GOT3 (cell line): ENCODE measurements around the gene PPP2R2D.

ENCODE experiments used
- DNase-seq: peaks from one replicate; lab custom pipeline; 2025; ENCODE audit warnings: mixed read lengths; lab: John Stamatoyannopoulos, UW

The PPP2R2D gene

DNA sequence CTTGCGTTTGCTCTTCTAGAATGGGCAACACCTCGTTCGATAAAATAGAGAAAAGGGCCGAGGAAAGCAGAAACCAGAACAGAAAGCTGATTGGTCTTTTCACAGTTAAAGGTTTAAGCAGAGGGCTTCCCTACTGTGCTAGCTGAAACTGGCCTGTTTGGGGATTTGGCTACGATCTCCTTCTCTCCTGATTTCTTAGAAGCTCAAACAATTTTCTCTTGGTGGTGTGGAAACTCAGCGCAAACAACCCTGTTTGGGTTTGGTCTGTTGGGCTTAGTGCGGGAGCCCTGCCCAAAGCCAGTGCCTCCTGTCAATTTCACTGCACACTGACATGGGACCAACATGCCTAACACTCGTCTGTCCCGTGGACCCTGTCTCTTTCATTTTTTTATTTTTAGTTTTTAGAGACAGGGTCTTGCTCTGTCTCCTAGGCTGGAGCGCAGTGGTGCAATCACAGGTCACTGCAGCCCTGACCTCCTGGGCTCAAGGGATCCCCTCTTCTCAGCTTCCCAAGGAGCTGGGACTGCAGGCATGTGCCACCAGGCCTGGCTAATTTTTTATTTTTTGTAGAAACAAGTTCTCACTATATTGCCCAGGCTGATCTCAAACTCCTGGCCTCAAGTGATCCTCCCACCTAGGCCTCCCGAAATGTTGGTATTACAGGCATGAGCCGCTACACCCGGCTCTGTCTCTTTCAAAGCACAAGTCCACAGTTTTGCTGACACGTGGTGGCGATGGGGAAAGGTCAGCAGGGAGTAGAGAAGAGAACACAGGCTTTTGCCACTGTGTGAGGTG, 97.4 kb downstream of the PPP2R2D start:
- no peak for DNase-seq

GRCh38 chr10:131998845-131999681, 98.3 kb downstream of the PPP2R2D start:
- DNase-seq, result no peak

GRCh38 chr10:132001238-132001972, 100.6 kb downstream of the PPP2R2D start:
- no peak for DNase-seq

- DNase-seq, result no peak
These were observed 101.2 kb downstream of the PPP2R2D start for GRCh38 chr10:132002004-132002403.

DNA sequence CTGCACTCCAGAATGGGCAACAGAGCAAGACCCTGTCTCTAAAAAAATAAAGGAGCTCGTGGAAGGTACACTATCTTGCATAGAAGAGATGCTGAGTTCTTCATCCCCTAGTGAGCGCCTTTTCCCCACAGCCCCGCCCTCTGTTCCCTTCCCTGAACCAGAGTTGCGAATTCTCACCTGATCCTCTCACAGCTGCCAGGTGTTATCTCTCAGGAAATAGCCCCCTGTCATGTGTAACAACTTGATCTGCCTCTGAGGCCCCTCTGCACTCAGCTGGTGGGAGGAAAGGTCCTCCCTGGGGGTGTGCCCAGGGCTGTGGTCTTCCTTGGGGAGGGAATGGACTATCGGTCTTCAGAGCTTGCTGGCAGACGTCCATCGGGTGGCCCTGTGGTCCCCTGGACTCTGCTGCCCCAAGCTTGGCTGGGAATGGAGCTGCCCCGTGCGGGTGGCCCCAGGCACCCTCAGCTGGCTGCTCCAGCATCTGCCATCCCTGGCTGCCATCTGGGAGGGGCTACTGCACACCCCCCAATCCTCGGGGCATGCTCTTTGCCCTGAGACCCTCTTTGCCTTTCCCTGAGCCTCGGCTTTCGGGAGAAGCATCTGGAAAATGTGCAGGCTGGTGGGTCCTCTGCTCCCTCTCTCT, 102.6 kb downstream of the PPP2R2D start:
- DNase-seq, result no peak

GRCh38 chr10:132004052-132004451, 103.2 kb downstream of the PPP2R2D start:
- no peak for DNase-seq

DNA sequence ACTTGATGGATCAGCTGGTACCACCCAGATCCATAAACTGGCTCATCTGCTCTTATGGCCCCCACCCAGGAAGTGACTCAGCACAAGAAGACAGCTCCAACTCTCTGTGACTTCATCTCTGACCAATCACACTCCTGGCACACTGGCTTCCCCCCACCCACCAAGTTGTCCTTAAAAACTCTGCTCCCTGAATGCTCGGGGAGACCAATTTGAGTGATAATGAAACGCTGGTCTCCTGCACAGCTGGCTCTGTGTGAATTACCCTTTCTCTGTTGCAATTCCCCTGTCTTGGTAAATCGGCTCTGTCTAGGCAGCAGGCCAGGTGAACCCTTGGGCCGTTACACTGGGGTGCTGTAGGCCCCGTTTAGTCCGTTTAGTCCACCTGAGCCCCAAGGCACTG, 104.3 kb downstream of the PPP2R2D start:
- no peak for DNase-seq

- no peak for DNase-seq
These were observed 106.2 kb downstream of the PPP2R2D start for GRCh38 chr10:132006966-132007365.

- DNase-seq, result no peak
These were observed 106.9 kb downstream of the PPP2R2D start for GRCh38 chr10:132007681-132008080.
